Immature natural killer cell (primary cell): ENCODE results near the gene ZNF416. TPM values are rescaled to one million over a fixed set of nuclear protein-coding genes. Genes with fewer than 3 reads are reported as not detected.

ENCODE experiments used
- DNase-seq, 3 donors: peaks; one replicate each; pipeline ENCODE4 v3.0.0; 2022; ENCODE audit warnings: mixed read lengths in 1 of 3
- H3K27ac Mint-ChIP-seq, 6 donors: one replicate each; pipeline ENCODE4 v1.8.0; 2020; ENCODE audit warnings: mixed read lengths in 6 of 6, mild to moderate bottlenecking in 5 of 6, inconsistent platforms in 4 of 6, moderate library complexity in 3 of 6
- H3K27me3 Mint-ChIP-seq, 3 donors: one replicate each; pipeline ENCODE4 v1.8.0; 2020 to 2021; ENCODE audit warnings: low read depth in 3 of 3, mild to moderate bottlenecking in 3 of 3, mixed read lengths in 3 of 3, moderate library complexity in 3 of 3, inconsistent platforms in 1 of 3
- H3K36me3 Mint-ChIP-seq, 3 donors: one replicate each; pipeline ENCODE4 v1.8.0; 2020; ENCODE audit warnings: mixed read lengths in 3 of 3, inconsistent platforms in 2 of 3, mild to moderate bottlenecking in 2 of 3
- H3K4me1 Mint-ChIP-seq, 2 donors: one replicate each; pipeline ENCODE4 v1.8.0; 2020; ENCODE audit warnings: inconsistent platforms in 2 of 2, mild to moderate bottlenecking in 2 of 2, mixed read lengths in 2 of 2, moderate library complexity in 1 of 2
- H3K4me3 Mint-ChIP-seq, 5 donors: one replicate each; pipeline ENCODE4 v1.8.0; 2020; ENCODE audit warnings: mild to moderate bottlenecking in 5 of 5, mixed read lengths in 5 of 5, inconsistent platforms in 3 of 5, moderate library complexity in 3 of 5
- H3K9me3 Mint-ChIP-seq, 6 donors: one replicate each; pipeline ENCODE4 v1.8.0; 2020; ENCODE audit warnings: mild to moderate bottlenecking in 6 of 6, mixed read lengths in 6 of 6, inconsistent platforms in 4 of 6, moderate library complexity in 3 of 6
- polyA plus RNA-seq, 3 donors: library from polyadenylated mRNA; unstranded; fragments of 300-500 nt; fragmentation: Illumina TruSeq; gene quantifications; one replicate each; pipeline ENCODE4 v1.2.3, GENCODE V29; 2021

Gene ZNF416
- 1 to 10 TPM; 3.2 to 6.2 (median 4.1) TPM for polyA plus RNA-seq

DNA sequence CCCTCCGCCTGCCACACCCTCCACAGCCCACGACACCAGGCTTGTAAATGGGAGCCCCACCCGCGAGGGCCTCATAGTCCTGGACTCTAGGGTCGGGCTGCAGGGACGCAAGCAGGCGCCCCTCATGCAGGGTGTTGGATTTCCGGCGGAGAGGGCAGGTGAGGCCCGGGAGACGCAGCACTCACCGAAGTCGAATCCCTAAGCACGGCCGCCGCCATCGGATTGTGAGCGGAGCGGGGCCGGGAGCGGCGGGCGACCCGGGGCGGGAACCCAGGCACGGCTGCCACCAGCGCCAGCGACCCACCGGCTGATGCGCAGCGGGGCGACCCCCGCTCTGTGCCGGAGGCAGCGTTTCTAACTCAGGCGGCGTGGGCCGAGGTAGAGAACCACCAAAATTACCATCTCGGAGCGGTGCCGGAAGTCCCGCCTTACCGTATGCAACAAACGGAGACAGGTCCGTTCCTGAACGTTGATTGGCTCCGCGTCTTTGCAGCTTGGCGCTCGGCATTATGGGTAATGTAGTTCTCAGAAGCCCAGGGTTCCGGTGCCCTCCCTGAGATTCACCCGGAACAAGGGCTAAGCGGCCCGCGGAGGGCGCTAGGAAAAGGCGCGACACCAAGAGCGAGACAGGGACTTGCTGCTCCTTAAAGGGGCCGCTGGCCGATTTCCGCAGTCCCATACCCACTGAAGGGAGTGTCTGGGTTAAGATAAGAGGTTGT, at the start of gene ZNF416:
TSS of gene ZNF416 (minus strand) at position 425 of the 719 bp plus-strand sequence. CDS start at position 218, 207 bp downstream.
- peaks cover 41 to 51% (median 44%) of the 10 kb centered on the region in 3 donors for H3K36me3 Mint-ChIP-seq
- H3K4me3 Mint-ChIP-seq: peak within 1 kb of the TSS; percentile 79 to 89 (median 86)
- H3K27ac Mint-ChIP-seq: peak within 1 kb of the TSS; percentile 73 to 91 (median 86)
- DNase-seq: peak; percentile 94 to 96 (median 95)
- peaks cover 27 to 60% (median 49%) of the 10 kb centered on the region in 6 donors for H3K9me3 Mint-ChIP-seq
- H3K4me1 Mint-ChIP-seq: peaks cover 25 to 35% of the 10 kb centered on the region in 2 donors
- peaks cover 5 to 7% (median 5%) of the 10 kb centered on the region in 3 donors for H3K27me3 Mint-ChIP-seq

DNA sequence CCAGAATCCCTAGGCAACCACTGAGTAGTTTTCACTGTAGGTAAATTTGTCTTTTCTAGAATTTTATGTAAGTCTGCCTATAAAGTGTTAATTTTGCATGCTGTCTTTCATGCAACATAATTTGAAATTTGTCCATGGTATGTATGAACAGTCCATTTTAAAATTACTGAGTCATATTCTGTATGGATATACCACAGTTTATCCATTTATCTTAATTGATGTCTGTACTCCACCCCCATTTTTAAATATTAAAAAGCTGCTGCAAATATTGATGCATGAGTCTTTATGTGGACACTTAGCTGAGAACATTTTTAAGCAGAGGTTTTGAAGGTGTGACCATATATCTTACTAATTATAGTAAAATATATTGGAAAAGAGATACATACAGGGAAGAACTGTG, 44.4 kb upstream of the ZNF416 start:
- Mint-ChIP-seq H3K27me3 (peaks cover 0 to 8% (median 2%) of the 10 kb centered on the region in 3 donors), H3K4me1 (peaks cover 1 to 14% of the 10 kb centered on the region in 2 donors), H3K27ac (no peak overlapping the region), H3K9me3 (peaks cover 44 to 95% (median 85%) of the 10 kb centered on the region in 6 donors), H3K36me3 (peaks cover 58 to 65% (median 63%) of the 10 kb centered on the region in 3 donors), H3K4me3 (no peak overlapping the region)
- DNase-seq: no peak

DNA sequence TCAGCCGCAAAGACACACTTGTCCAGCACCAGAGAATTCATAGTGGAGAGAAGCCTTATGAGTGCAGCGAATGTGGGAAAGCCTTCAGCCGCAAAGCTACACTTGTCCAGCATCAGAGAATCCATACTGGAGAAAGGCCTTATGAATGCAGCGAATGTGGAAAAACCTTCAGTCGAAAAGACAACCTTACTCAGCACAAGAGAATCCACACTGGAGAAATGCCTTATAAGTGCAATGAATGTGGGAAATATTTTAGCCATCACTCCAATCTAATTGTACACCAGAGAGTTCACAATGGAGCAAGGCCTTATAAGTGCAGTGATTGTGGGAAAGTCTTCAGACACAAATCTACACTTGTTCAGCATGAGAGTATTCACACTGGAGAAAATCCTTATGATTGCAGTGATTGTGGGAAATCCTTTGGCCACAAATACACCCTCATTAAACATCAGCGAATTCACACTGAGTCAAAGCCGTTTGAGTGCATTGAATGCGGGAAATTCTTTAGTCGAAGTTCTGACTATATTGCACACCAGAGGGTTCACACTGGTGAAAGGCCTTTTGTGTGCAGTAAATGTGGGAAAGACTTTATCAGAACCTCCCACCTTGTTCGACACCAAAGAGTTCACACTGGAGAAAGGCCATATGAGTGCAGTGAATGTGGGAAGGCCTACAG, 42.1 kb upstream of the ZNF416 start:
- Mint-ChIP-seq H3K27me3 (peaks cover 3 to 10% (median 4%) of the 10 kb centered on the region in 3 donors), H3K27ac (no peak overlapping the region), H3K4me3 (no peak overlapping the region), H3K36me3 (peaks cover 72 to 87% (median 82%) of the 10 kb centered on the region in 3 donors), H3K4me1 (peaks cover 13 to 30% of the 10 kb centered on the region in 2 donors), H3K9me3 (peaks cover 56 to 99% (median 98%) of the 10 kb centered on the region in 6 donors)
- DNase-seq: no peak

DNA sequence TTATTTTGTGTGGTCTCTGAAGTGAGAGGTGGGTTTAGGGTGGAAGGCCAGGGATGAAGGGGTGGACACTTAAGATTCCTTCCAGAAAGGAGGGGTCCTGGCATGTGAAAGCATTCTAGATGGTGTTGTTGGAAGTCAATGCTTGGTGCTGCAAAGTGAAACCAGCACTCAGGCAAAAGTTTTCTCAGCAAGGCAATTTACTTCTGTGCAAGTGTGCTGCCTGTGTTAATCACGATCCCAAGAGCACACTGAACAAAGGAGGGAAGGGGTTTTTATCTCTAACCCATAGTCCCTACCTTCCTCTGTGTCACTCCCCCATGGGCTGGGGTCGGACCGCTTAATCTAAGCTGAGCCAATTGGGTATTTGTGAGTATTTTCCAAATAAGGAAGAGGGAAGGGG, 36.6 kb upstream of the ZNF416 start:
- Mint-ChIP-seq H3K4me1 (peaks cover 32 to 52% of the 10 kb centered on the region in 2 donors), H3K9me3 (peaks cover 44 to 79% (median 65%) of the 10 kb centered on the region in 6 donors), H3K36me3 (peaks cover 58 to 60% (median 59%) of the 10 kb centered on the region in 3 donors), H3K27me3 (peaks cover 4 to 11% (median 8%) of the 10 kb centered on the region in 3 donors), H3K27ac (peak overlapping the region; percentile 34 to 84 (median 58)), H3K4me3 (peak overlapping the region; percentile 88 to 93 (median 92))
- no peak for DNase-seq

DNA sequence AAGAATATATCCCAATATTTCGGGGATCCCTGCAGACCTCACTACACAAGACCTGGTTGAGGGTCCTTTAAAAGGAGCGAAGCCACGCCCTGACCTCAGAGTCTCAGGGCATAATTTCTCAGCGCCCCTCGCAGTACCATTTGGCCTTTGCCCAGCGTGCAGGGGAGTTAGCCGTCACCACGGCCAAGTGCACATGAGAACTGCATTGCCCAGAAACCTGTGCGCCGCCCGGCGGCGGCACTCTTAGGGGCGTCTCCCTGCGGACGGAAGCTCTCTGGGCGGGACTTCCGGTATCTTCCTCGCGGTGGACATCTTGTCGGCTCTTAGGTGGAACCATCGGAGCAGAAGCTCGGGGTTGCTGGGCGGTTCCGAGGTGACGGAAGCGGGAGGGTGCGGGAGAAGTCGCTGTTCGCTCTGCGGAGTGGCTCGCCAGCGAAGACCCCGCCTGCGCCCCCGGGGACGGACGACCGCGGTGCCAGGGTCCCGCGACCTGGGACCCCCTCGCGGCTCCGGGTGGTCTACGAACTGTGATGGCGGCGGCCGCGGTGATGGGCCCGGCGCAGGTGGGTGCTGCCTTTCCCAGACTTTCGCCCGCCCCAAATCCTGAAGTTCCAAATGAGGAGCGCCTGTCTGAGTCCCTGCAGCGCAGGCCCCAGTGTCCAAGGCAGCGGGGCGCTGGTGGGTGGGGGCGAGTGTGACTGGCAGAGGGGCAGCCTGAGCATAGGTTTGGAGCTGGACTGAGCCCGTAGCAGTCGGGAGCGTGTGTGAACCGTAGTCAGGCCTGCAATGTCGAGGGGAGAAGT, 35.4 kb upstream of the ZNF416 start, which contains the start of gene ZNF134:
TSS of gene ZNF134 (plus strand) at position 302 of the 803 bp plus-strand sequence. CDS start 5,227 bp downstream, outside the sequence.
- H3K36me3 Mint-ChIP-seq: peaks cover 46 to 48% (median 47%) of the 10 kb centered on the region in 3 donors
- H3K9me3 Mint-ChIP-seq: peaks cover 32 to 67% (median 53%) of the 10 kb centered on the region in 6 donors
- H3K27ac Mint-ChIP-seq: peak within 1 kb of the TSS; percentile 34 to 87 (median 78)
- H3K27me3 Mint-ChIP-seq: peaks cover 3 to 11% (median 8%) of the 10 kb centered on the region in 3 donors
- DNase-seq: peak; percentile 82 to 86 (median 86)
- peak within 1 kb of the TSS; percentile 88 to 93 (median 92) for H3K4me3 Mint-ChIP-seq
- peaks cover 31 to 46% of the 10 kb centered on the region in 2 donors for H3K4me1 Mint-ChIP-seq

DNA sequence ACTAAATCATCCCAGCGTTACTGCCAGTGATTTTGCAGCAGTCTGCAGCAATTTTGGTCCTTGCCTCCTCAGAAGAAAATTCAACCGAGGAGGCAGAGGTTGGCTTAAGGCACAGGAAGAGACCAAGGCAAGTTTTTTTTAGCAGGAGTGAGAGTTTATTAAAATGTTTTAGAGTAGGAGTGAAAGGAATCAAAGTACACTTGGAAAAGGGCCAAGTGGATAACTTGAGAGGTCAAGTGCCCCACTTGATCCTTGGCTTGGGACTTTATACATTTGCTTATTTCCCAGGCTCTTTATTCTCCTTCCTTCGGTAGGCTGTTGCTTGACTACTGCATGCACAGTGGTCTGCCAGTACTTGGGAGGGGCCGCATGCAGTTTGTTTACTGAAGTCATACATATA, 32.4 kb upstream of the ZNF416 start:
- DNase-seq: no peak
- Mint-ChIP-seq H3K4me1 (peaks cover 21 to 25% of the 10 kb centered on the region in 2 donors), H3K27me3 (peaks cover 2 to 8% (median 6%) of the 10 kb centered on the region in 3 donors), H3K9me3 (peaks cover 13 to 63% (median 42%) of the 10 kb centered on the region in 6 donors), H3K27ac (no peak overlapping the region), H3K4me3 (no peak overlapping the region), H3K36me3 (peaks cover 36 to 43% (median 40%) of the 10 kb centered on the region in 3 donors)

DNA sequence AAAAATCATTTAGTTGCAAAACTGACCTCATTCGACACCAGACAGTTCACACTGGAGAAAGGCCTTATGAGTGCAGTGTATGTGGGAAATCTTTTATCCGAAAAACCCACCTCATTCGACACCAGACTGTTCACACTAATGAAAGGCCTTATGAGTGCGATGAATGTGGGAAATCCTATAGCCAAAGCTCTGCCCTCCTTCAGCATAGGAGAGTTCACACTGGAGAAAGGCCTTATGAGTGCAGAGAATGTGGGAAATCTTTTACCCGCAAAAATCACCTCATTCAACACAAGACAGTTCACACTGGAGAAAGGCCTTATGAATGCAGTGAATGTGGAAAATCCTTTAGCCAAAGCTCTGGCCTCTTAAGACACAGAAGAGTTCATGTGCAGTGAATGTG, 28.2 kb upstream of the ZNF416 start:
- Mint-ChIP-seq H3K9me3 (peaks cover 7 to 74% (median 52%) of the 10 kb centered on the region in 6 donors), H3K27ac (no peak overlapping the region), H3K27me3 (peaks cover 2 to 5% (median 4%) of the 10 kb centered on the region in 3 donors), H3K36me3 (peaks cover 50 to 64% (median 64%) of the 10 kb centered on the region in 3 donors), H3K4me1 (peaks cover 0 to 2% of the 10 kb centered on the region in 2 donors), H3K4me3 (no peak overlapping the region)
- no peak for DNase-seq

DNA sequence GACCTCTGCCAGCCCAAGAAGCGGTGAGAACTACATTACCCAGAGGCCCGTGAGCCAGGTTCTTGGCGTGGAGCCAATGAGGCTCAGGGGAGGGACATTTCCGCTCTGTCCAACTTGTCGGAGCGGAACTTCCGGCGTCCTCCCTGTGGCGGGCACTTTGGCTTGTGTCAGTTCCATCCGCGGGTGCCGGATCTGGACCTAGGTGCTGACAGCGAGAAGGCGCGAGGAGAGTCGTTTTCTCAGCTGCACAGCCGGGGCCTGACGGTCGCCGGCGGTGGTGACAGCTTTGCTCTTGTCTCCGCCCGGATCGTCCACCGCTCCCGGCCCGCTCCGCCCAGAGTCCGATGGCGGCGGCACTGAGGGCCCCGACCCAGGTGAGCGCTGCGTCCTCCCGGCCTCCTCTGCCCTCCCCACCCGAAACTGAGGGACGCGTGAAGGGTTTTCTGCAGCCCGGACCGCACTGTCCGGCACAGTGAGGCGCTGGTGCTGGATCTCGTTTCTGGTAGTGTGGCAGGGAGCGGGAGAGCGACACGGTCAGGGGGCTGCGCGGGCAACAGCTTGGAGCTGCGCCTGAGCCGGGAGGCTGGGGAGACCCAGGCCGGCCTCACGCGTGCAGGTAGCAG, 21.2 kb upstream of the ZNF416 start, which contains the start of gene ZNF530:
TSS of gene ZNF530 (plus strand) at position 125 of the 623 bp plus-strand sequence. CDS start 4,461 bp downstream, outside the sequence.
- peaks cover 21 to 22% of the 10 kb centered on the region in 2 donors for H3K4me1 Mint-ChIP-seq
- H3K27me3 Mint-ChIP-seq: peaks cover 3 to 13% (median 6%) of the 10 kb centered on the region in 3 donors
- peak within 1 kb of the TSS in 4 of 6 donors; percentile 45 to 90 (median 86) for H3K27ac Mint-ChIP-seq
- peak within 1 kb of the TSS; percentile 84 to 90 (median 89) for H3K4me3 Mint-ChIP-seq
- H3K9me3 Mint-ChIP-seq: peaks cover 6 to 42% (median 32%) of the 10 kb centered on the region in 6 donors
- H3K36me3 Mint-ChIP-seq: peaks cover 37 to 45% (median 41%) of the 10 kb centered on the region in 3 donors
- DNase-seq: peak; percentile 83 to 88 (median 87)

DNA sequence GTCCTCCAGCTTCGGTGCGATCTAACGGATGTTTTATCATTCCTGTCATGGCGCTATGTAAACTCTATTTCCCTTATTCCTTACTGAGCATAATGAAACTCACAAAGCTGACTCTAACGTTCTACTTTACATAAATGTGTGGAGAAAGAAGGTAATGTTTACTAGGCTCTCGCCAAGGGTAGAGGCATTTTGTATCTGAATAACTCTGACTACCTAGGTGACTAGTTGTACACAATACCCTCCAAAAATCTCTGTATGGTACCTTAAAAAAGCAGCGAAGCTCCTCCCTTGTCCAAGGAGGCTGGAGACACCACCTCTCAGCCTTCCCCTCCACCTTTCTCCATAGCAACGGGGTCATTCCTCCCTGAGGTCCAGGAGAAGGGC, 20.7 kb upstream of the ZNF416 start:
- no peak for DNase-seq
- Mint-ChIP-seq H3K27me3 (peaks cover 3 to 13% (median 6%) of the 10 kb centered on the region in 3 donors), H3K4me1 (peaks cover 21 to 22% of the 10 kb centered on the region in 2 donors), H3K4me3 (peak overlapping the region; percentile 84 to 90 (median 89)), H3K36me3 (peaks cover 32 to 40% (median 36%) of the 10 kb centered on the region in 3 donors), H3K9me3 (peaks cover 6 to 42% (median 31%) of the 10 kb centered on the region in 6 donors), H3K27ac (peak overlapping the region in 4 of 6 donors; percentile 45 to 90 (median 86))

DNA sequence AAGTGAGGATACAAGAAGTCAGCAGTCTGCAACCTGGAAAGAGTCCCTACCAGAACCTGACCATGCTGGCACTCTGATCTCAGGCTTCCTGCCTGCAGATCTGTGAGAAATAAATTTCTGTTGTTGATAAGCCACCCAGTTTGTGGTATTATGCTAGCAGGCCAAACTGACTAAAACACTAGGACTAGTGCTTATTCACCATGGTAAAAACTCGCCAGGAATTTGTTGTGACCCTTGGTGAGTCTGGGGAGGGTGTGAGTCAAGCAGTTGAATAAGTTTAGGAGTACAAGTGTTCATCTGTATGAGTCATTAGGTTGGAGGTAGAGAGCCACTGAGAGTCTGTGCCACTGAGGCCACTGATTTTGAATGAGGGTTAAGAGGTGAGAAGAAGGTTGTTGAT, 8.8 kb upstream of the ZNF416 start:
- peaks cover 6 to 12% (median 6%) of the 10 kb centered on the region in 3 donors for H3K27me3 Mint-ChIP-seq
- peaks cover 33 to 82% (median 73%) of the 10 kb centered on the region in 6 donors for H3K9me3 Mint-ChIP-seq
- H3K4me1 Mint-ChIP-seq: peaks cover 19 to 20% of the 10 kb centered on the region in 2 donors
- H3K4me3 Mint-ChIP-seq: no peak overlapping the region
- peaks cover 57 to 74% (median 72%) of the 10 kb centered on the region in 3 donors for H3K36me3 Mint-ChIP-seq
- H3K27ac Mint-ChIP-seq: no peak overlapping the region
- no peak for DNase-seq

DNA sequence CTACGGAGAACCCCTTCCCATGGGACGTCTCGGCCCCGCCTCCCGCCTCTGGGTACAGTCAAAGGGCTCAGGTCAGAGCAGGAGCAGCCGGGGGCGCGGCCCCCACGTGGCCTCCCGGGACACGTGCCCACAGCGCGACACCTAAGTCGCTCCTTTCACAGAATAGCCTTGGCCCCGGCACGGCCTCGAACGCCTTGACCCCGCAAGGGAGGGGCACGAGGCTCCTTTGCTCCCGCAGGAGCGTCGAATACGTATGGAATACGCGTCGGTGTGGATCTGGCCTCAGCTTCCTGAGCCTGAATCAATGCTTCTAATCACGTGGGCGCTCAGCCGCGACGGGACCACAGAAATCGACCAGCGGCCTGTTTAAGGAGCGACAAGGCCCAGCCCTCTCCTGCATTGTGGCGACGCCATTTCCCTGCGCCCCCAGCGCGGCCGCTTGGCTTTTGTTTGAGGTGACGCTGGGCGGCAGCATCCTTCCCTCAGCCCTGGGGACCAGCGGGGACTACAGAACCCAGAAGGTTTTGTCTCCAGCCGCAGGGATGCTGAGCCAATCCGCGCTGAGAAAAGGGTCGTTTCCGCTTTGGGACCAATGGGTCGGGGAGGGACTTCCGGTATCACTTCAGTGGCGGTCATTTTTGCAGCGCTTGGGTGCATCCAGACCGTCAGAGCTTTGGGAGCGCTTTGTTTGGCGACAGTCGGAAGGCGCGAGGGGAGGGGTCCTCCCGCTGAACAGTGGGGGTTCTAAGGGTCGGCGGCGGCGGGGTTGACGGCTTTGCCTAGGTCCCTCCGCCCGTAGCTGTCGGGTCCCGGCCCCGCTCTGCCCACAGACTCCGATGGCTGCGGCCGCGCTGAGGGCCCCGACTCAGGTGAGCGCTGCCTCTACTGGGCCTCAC, 5.1 kb upstream of the ZNF416 start, which contains the start of gene ZIK1:
TSS of gene ZIK1 (plus strand) at position 625 of the 896 bp plus-strand sequence. CDS start at position 837, 212 bp downstream.
- Mint-ChIP-seq H3K27me3 (peaks cover 6 to 13% (median 9%) of the 10 kb centered on the region in 3 donors), H3K4me3 (peak within 1 kb of the TSS; percentile 89 to 99 (median 95)), H3K36me3 (peaks cover 33 to 51% (median 42%) of the 10 kb centered on the region in 3 donors), H3K4me1 (peaks cover 25 to 30% of the 10 kb centered on the region in 2 donors), H3K9me3 (peaks cover 17 to 61% (median 47%) of the 10 kb centered on the region in 6 donors), H3K27ac (peak within 1 kb of the TSS; percentile 68 to 89 (median 86))
- DNase-seq: peak; percentile 86 to 88 (median 88)
